Measurements from ENCODE around the gene CCDC127.
A peak's percentile ranks its signal among the peaks of the same experiment; 100 is the strongest.

Gene CCDC127

GRCh38 chr5:160921-161802 lies 56.8 kb downstream of the CCDC127 start:
- H3K36me3 ChIP-seq, result no peaks in the 10 kb centered on the region
- no peak for DNase-seq

GRCh38 chr5:160173-160510 lies 57.8 kb downstream of the CCDC127 start:
- no peak for DNase-seq
- no peaks in the 10 kb centered on the region for H3K9me3 ChIP-seq (ENCODE audit: severe bottlenecking)
- H3K27me3 ChIP-seq (ENCODE audit: insufficient read depth, low read depth, severe bottlenecking), result peaks cover 6% of the 10 kb centered on the region
- H3K27ac ChIP-seq, result no peak overlapping the region
- H3K4me3 ChIP-seq (ENCODE audit: low read depth, low read length), result no peak overlapping the region
- TF ChIP-seq CTCF (IDR thresholded peaks at IDR 0.05; ENCODE audit: low read depth, low read length), result no peak
- no peaks in the 10 kb centered on the region for H3K36me3 ChIP-seq

More at GRCh38 chr5:160921-161802, 56.8 kb downstream of the CCDC127 start:
- Histone ChIP-seq H3K27me3 (ENCODE audit: insufficient read depth, low read depth, severe bottlenecking) (peaks cover 6% of the 10 kb centered on the region), H3K9me3 (ENCODE audit: severe bottlenecking) (no peaks in the 10 kb centered on the region), H3K27ac (no peak overlapping the region), H3K4me3 (ENCODE audit: low read depth, low read length) (no peak overlapping the region)
- TF ChIP-seq CTCF (IDR thresholded peaks at IDR 0.05; ENCODE audit: low read depth, low read length), result no peak

GRCh38 chr5:159448-160172 lies 58.3 kb downstream of the CCDC127 start:
- H3K4me3 ChIP-seq (ENCODE audit: low read depth, low read length), result no peak overlapping the region
- DNase-seq, result no peak
- peaks cover 6% of the 10 kb centered on the region for H3K27me3 ChIP-seq (ENCODE audit: insufficient read depth, low read depth, severe bottlenecking)
- no peaks in the 10 kb centered on the region for H3K9me3 ChIP-seq (ENCODE audit: severe bottlenecking)
- no peaks in the 10 kb centered on the region for H3K36me3 ChIP-seq
- H3K27ac ChIP-seq, result no peak overlapping the region
- TF ChIP-seq CTCF (IDR thresholded peaks at IDR 0.05; ENCODE audit: low read depth, low read length), result no peak

GRCh38 chr5:158807-159447 lies 59.0 kb downstream of the CCDC127 start:
- DNase-seq, result peak; percentile 5
- Histone ChIP-seq H3K36me3 (no peaks in the 10 kb centered on the region), H3K4me3 (ENCODE audit: low read depth, low read length) (no peak overlapping the region), H3K27me3 (ENCODE audit: insufficient read depth, low read depth, severe bottlenecking) (peaks cover 6% of the 10 kb centered on the region), H3K9me3 (ENCODE audit: severe bottlenecking) (no peaks in the 10 kb centered on the region), H3K27ac (no peak overlapping the region)
- TF ChIP-seq CTCF (IDR thresholded peaks at IDR 0.05; ENCODE audit: low read depth, low read length), result no peak

GRCh38 chr5:157801-158200 lies 60.2 kb downstream of the CCDC127 start:
- peak; percentile 4 for DNase-seq
- no peaks in the 10 kb centered on the region for H3K36me3 ChIP-seq
- H3K27me3 ChIP-seq (ENCODE audit: insufficient read depth, low read depth, severe bottlenecking), result peaks cover 6% of the 10 kb centered on the region
- no peak overlapping the region for H3K27ac ChIP-seq
- H3K4me3 ChIP-seq (ENCODE audit: low read depth, low read length), result no peak overlapping the region
- no peak for TF ChIP-seq CTCF (IDR thresholded peaks at IDR 0.05; ENCODE audit: low read depth, low read length)
- H3K9me3 ChIP-seq (ENCODE audit: severe bottlenecking), result no peaks in the 10 kb centered on the region
